ENCODE measurements around the gene ANKZF1.

GRCh38 chr2:219184121-219184520 is 45.5 kb upstream of the ANKZF1 start:
- no peak for TF ChIP-seq CTCF (IDR thresholded peaks at IDR 0.05; ENCODE audit: control extremely low read depth in 1 of 3, insufficient read depth in 1 of 3, low read depth in 1 of 3, low read length in 3 of 3)
- no peak for TF ChIP-seq POLR2A (IDR thresholded peaks at IDR 0.05; ENCODE audit: control extremely low read depth in 1 of 2, low read depth in 2 of 2, low read length in 2 of 2)
- TF ChIP-seq HDAC6 (IDR thresholded peaks at IDR 0.05; ENCODE audit: low read depth, low read length) = no peak
- no peak for TF ChIP-seq CHD1 (IDR thresholded peaks at IDR 0.05; ENCODE audit: low read depth, low read length)
- no peak for TF ChIP-seq EZH2 (IDR thresholded peaks at IDR 0.05; ENCODE audit: low read depth, low read length, severe bottlenecking)
- no peak for TF ChIP-seq CREB1 (IDR thresholded peaks at IDR 0.05)
- no peak for TF ChIP-seq RAD21 (IDR thresholded peaks at IDR 0.05 in 1 of 2, conservative IDR thresholded peaks at IDR 0.05 in 1 of 2; ENCODE audit: low read depth in 2 of 2, low read length in 2 of 2)
- no peak for TF ChIP-seq ZNF274 (IDR thresholded peaks at IDR 0.05; ENCODE audit: borderline replicate concordance, extremely low read depth, low read length)
- TF ChIP-seq CHD2 (IDR thresholded peaks at IDR 0.05; ENCODE audit: low read length) = no peak
- no peak for TF ChIP-seq MAFK (IDR thresholded peaks at IDR 0.05; ENCODE audit: low read depth, low read length)
- no peak for TF ChIP-seq CHD7 (IDR thresholded peaks at IDR 0.05; ENCODE audit: insufficient replicate concordance, low read length)
- TF ChIP-seq USF2 (IDR thresholded peaks at IDR 0.05; ENCODE audit: low read length) = no peak
- TF ChIP-seq SUZ12 (IDR thresholded peaks at IDR 0.05; ENCODE audit: low read length) = no peak
- TF ChIP-seq TAF1 (IDR thresholded peaks at IDR 0.05; ENCODE audit: low read depth, low read length) = no peak
